Ishikawa (cell line): Measurements from ENCODE around the gene HDAC5.

Experiments
- CEBPB ChIP-seq: IDR thresholded peaks from 2 replicates; pipeline ENCODE4 v1.6.1; 2012
- CREB1 ChIP-seq: IDR thresholded peaks from 2 replicates; pipeline ENCODE4 v1.6.1; 2012; ENCODE audit warnings: low read depth
- EGR1 ChIP-seq: IDR thresholded peaks from 2 replicates; pipeline ENCODE4 v1.6.1; 2012
- EP300 ChIP-seq: IDR thresholded peaks from 2 replicates; pipeline ENCODE4 v1.6.1; 2012; ENCODE audit warnings: borderline replicate concordance
- FOXM1 ChIP-seq: IDR thresholded peaks from 2 replicates; pipeline ENCODE4 v1.6.1; 2012; ENCODE audit warnings: low read depth, borderline replicate concordance
- NFIC ChIP-seq: IDR thresholded peaks from 2 replicates; pipeline ENCODE4 v1.6.1; 2012
- RAD21 ChIP-seq: IDR thresholded peaks from 2 replicates; pipeline ENCODE4 v1.6.1; 2012; ENCODE audit warnings: low read depth
- TAF1 ChIP-seq: IDR thresholded peaks from 2 replicates; pipeline ENCODE4 v1.6.1; 2012; ENCODE audit warnings: low read depth, mild to moderate bottlenecking
- TCF12 ChIP-seq: IDR thresholded peaks from 2 replicates; pipeline ENCODE4 v1.6.1; 2012; ENCODE audit warnings: low read depth
- TEAD4 ChIP-seq: IDR thresholded peaks from 2 replicates; pipeline ENCODE4 v1.6.1; 2012
- YY1 ChIP-seq: IDR thresholded peaks from 2 replicates; pipeline ENCODE4 v1.6.1; 2012; ENCODE audit warnings: low read depth
- ZBTB7A ChIP-seq: IDR thresholded peaks from 2 replicates; pipeline ENCODE4 v1.6.1; 2012; ENCODE audit warnings: low read depth
- TF ChIP-seq, protein P1 (sequence below): IDR thresholded peaks from 2 replicates; pipeline ENCODE4 v1.6.1; 2012; ENCODE audit warnings: low read depth, mild to moderate bottlenecking
- TF ChIP-seq, protein P2 (sequence below): IDR thresholded peaks from 2 replicates; pipeline ENCODE4 v1.6.1; 2012
- TF ChIP-seq, protein P3 (sequence below): IDR thresholded peaks from 2 replicates; pipeline ENCODE4 v1.6.1; 2012

HDAC5 gene

DNA sequence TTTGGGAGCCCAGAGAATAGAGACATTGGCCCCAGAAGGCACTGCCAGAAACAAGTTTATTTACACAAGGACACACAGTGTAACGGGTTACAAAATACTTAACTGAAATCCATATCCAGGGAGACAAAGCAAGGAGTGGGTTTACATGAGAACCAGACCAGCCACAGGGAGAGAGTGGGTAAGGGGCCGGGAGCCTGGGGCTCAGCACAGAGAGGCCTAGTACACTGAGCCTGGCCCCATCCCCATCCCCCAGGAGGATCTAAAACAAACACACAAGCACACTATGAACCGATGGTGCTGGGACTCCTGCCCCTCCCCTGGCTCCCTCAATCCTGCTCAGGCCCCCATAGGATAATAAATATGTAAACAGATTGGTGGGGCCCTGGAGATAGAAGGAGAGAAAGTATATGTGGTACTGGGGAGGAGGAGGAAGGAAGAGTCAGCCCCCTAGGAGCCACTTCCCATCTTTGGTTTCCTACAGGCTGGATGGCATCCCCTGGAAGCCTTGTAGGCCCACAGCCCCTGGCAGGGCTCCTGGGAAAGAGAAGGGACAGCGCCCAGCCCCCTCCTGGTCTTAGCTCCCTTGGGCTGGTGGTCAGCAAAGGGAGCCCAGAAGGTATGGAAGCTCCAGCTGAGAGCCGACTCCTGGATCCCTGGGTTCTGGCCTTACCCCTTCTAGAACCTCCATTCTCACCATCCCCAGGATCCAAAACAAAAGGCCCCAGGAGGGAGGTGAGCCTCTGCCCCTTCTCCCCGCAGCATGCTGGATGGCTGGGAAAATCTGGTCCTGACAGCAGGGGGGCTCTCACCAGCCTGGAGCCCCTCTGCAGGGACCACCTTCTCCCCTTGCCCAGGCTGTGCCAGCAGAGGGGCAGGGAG lies 46.5 kb downstream of the HDAC5 start:
- TF ChIP-seq, protein P1, sequence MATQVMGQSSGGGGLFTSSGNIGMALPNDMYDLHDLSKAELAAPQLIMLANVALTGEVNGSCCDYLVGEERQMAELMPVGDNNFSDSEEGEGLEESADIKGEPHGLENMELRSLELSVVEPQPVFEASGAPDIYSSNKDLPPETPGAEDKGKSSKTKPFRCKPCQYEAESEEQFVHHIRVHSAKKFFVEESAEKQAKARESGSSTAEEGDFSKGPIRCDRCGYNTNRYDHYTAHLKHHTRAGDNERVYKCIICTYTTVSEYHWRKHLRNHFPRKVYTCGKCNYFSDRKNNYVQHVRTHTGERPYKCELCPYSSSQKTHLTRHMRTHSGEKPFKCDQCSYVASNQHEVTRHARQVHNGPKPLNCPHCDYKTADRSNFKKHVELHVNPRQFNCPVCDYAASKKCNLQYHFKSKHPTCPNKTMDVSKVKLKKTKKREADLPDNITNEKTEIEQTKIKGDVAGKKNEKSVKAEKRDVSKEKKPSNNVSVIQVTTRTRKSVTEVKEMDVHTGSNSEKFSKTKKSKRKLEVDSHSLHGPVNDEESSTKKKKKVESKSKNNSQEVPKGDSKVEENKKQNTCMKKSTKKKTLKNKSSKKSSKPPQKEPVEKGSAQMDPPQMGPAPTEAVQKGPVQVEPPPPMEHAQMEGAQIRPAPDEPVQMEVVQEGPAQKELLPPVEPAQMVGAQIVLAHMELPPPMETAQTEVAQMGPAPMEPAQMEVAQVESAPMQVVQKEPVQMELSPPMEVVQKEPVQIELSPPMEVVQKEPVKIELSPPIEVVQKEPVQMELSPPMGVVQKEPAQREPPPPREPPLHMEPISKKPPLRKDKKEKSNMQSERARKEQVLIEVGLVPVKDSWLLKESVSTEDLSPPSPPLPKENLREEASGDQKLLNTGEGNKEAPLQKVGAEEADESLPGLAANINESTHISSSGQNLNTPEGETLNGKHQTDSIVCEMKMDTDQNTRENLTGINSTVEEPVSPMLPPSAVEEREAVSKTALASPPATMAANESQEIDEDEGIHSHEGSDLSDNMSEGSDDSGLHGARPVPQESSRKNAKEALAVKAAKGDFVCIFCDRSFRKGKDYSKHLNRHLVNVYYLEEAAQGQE: no peak
- TF ChIP-seq NFIC (no peak), YY1 (no peak), ZBTB7A (no peak), RAD21 (no peak), CEBPB (no peak), TCF12 (no peak), EP300 (no peak), FOXM1 (no peak), EGR1 (no peak), TAF1 (no peak), CREB1 (no peak), TEAD4 (no peak)
- TF ChIP-seq, protein P2, sequence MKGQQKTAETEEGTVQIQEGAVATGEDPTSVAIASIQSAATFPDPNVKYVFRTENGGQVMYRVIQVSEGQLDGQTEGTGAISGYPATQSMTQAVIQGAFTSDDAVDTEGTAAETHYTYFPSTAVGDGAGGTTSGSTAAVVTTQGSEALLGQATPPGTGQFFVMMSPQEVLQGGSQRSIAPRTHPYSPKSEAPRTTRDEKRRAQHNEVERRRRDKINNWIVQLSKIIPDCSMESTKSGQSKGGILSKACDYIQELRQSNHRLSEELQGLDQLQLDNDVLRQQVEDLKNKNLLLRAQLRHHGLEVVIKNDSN: no peak
- TF ChIP-seq, protein P3, sequence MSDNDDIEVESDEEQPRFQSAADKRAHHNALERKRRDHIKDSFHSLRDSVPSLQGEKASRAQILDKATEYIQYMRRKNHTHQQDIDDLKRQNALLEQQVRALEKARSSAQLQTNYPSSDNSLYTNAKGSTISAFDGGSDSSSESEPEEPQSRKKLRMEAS: no peak

DNA sequence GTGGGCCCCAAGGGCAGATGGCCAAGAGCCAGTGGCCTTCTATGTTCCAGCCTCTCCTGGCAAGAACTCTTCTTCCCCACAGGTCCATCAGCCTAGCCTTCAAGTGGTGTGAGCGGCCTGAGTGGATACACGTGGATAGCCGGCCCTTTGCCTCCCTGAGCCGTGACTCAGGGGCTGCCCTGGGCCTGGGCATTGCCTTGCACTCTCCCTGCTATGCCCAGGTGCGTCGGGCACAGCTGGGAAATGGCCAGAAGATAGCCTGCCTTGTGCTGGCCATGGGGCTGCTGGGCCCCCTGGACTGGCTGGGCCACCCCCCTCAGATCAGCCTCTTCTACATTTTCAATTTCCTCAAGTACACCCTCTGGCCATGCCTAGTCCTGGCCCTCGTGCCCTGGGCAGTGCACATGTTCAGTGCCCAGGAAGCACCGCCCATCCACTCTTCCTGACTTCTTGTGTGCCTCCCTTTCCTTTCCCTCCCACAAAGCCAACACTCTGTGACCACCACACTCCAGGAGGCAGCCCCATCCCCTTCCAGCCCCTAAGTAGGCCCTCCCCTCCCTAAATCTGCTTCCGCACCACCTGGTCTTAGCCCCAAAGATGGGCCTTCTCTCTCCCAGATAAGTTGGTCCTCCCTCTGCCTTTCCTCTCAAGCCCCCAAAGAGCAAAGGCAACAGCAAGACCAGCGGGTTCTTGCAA lies 47.7 kb downstream of the HDAC5 start:
- TF ChIP-seq, protein P1: no peak
- no peak for TF ChIP-seq CEBPB
- TF ChIP-seq EGR1: no peak
- TF ChIP-seq, protein P3: no peak
- TF ChIP-seq TAF1: no peak
- no peak for TF ChIP-seq CREB1
- TF ChIP-seq EP300: no peak

DNA sequence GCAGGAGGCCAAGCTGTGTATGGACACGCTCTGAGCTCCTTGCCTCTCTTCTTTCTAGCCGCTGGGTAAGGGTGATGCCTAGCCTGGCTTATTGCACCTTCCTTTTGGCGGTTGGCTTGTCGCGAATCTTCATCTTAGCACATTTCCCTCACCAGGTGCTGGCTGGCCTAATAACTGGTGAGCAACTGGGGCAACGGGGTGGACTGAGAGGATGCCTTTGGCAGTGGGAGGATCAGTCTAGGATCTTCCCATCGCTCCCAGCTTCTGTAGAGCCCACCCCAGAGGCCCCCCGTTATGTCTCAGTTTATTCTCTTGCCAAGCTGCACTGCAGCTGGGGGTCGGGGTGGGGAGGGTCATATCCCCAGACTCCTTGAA lies 48.5 kb downstream of the HDAC5 start:
- TF ChIP-seq, protein P3: no peak

DNA sequence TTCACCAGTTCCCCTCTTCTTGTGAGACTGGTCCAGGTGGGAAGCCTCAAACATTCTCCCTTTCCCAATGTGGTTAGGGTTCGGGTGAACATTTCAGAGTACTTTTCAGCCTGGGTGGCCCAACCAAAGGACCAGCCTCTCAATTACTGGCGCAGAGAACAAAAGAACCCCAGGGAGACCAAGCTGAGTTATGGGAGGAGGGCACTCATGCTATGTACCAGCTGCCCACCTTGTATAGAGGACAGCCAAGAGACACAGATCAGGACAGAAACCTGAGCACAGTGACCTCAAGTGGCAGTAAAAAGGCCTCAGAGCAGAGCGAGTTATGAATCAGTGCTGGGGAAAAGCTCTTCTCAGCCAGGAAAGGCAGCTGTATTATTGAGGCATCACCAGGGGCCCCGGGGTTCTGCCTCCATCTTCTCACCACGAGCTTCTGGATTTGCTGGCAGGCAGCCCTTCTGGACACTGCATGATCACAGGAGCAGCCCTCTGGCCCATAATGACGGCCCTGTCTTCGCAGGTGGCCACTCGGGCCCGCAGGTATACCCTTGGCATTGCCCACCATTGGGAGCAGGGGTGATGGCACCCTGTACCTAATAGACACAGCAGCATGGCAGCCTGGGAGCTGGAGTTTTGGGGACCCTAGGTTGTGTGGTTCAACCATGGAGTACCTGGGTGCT lies 49.1 kb downstream of the HDAC5 start:
- no peak for TF ChIP-seq FOXM1
- TF ChIP-seq TCF12: no peak
- TF ChIP-seq TEAD4: no peak
- no peak for TF ChIP-seq ZBTB7A
- no peak for TF ChIP-seq EP300
- TF ChIP-seq, protein P2: no peak
- no peak for TF ChIP-seq EGR1
- no peak for TF ChIP-seq YY1
- TF ChIP-seq, protein P1: no peak
- TF ChIP-seq NFIC: no peak
- TF ChIP-seq RAD21: no peak
- TF ChIP-seq, protein P3: no peak
